Esophagus squamous epithelium (tissue), 4 donors: ENCODE measurements around the gene CD6.

Experiments
- POLR2A ChIP-seq, 4 donors: fragments of 450-650 bp; IDR thresholded peaks; one replicate each; pipeline ENCODE4 v1.6.1; 2017; ENCODE audit warnings: antibody characterized with exemption in 4 of 4, mild to moderate bottlenecking in 4 of 4, moderate library complexity in 3 of 4
- TF ChIP-seq, protein P1 (sequence below), 6 experiments: fragments of 450-650 bp in 4 of 6; fragments of 200-600 bp in 2 of 6; sonication (generic) in 2 of 6; IDR thresholded peaks; one replicate each; pipeline ENCODE4 v1.5.1; 2016 to 2019; ENCODE audit warnings: antibody characterized with exemption in 6 of 6, mild to moderate bottlenecking in 4 of 6, moderate library complexity in 4 of 6

- TF ChIP-seq, protein P1, sequence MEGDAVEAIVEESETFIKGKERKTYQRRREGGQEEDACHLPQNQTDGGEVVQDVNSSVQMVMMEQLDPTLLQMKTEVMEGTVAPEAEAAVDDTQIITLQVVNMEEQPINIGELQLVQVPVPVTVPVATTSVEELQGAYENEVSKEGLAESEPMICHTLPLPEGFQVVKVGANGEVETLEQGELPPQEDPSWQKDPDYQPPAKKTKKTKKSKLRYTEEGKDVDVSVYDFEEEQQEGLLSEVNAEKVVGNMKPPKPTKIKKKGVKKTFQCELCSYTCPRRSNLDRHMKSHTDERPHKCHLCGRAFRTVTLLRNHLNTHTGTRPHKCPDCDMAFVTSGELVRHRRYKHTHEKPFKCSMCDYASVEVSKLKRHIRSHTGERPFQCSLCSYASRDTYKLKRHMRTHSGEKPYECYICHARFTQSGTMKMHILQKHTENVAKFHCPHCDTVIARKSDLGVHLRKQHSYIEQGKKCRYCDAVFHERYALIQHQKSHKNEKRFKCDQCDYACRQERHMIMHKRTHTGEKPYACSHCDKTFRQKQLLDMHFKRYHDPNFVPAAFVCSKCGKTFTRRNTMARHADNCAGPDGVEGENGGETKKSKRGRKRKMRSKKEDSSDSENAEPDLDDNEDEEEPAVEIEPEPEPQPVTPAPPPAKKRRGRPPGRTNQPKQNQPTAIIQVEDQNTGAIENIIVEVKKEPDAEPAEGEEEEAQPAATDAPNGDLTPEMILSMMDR (IDR thresholded peaks at IDR 0.05) = no peak
- TF ChIP-seq POLR2A (IDR thresholded peaks at IDR 0.05) = no peak
Measured at GRCh38 chr11:61045271-61045670, 73.8 kb downstream of the CD6 start.
